Neural cell (in vitro differentiated cells): ENCODE measurements around the gene MGAT5. TPM values are rescaled to one million over a fixed set of nuclear protein-coding genes. Genes with fewer than 3 reads are reported as not detected.

Experiments
- H2AFZ ChIP-seq: fragments of 200-600, 300-800 bp; sonication (generic), shearing (Covaris generic); 2 replicates; pipeline ENCODE4 v1.6.0; 2014; ENCODE audit warnings: low read depth, mild to moderate bottlenecking, antibody characterized with exemption, low read length, moderate library complexity
- H3F3A ChIP-seq: fragments of 200-600 bp; shearing (Covaris generic); 2 replicates; pipeline ENCODE4 v1.6.1; 2016; ENCODE audit warnings: mild to moderate bottlenecking, moderate library complexity, mixed read lengths, antibody characterized with exemption, low read length; ENCODE audit not compliant: insufficient read depth, poor library complexity, severe bottlenecking
- H3K27ac ChIP-seq: fragments of 200-600, 300-800 bp; sonication (generic), shearing (Covaris generic); 2 replicates; pipeline ENCODE4 v1.5.1; 2014; ENCODE audit warnings: mild to moderate bottlenecking, low read length, moderate library complexity
- H3K27me3 ChIP-seq: fragments of 300-800, 200-600 bp; sonication (generic), shearing (Covaris generic); 2 replicates; pipeline ENCODE4 v1.6.0; 2014; ENCODE audit warnings: mild to moderate bottlenecking, low read depth, low read length, moderate library complexity; ENCODE audit not compliant: insufficient read depth
- H3K36me3 ChIP-seq: fragments of 300-800, 200-600 bp; sonication (generic), shearing (Covaris generic); 2 replicates; pipeline ENCODE4 v1.5.1; 2014; ENCODE audit warnings: mild to moderate bottlenecking, antibody characterized with exemption, low read length, moderate library complexity; ENCODE audit not compliant: insufficient read depth
- H3K4me2 ChIP-seq: fragments of 300-800, 200-600 bp; sonication (generic), shearing (Covaris generic); 2 replicates; pipeline ENCODE4 v1.6.0; 2014; ENCODE audit warnings: mild to moderate bottlenecking, low read length
- H3K4me3 ChIP-seq: fragments of 300-800, 200-600 bp; sonication (generic), shearing (Covaris generic); 2 replicates; pipeline ENCODE4 v1.5.1; 2014; ENCODE audit warnings: mild to moderate bottlenecking, low read length, moderate library complexity
- H3K79me2 ChIP-seq: fragments of 200-600 bp; shearing (Covaris generic); replicated peaks from 2 replicates; pipeline ENCODE4 v1.6.0; 2014; ENCODE audit warnings: mild to moderate bottlenecking, low read length, moderate library complexity; ENCODE audit not compliant: insufficient read depth
- H3K9ac ChIP-seq: fragments of 300-800, 200-600 bp; sonication (generic), shearing (Covaris generic); 2 replicates; pipeline ENCODE4 v1.6.1; 2016; ENCODE audit warnings: mild to moderate bottlenecking, low read length, mixed read lengths
- H3K9me2 ChIP-seq: fragments of 200-600 bp; shearing (Covaris generic); 2 replicates; pipeline ENCODE4 v1.6.1; 2016; ENCODE audit warnings: mild to moderate bottlenecking, low read length, mixed read lengths; ENCODE audit not compliant: insufficient read depth
- H3K9me3 ChIP-seq: fragments of 200-600, 300-800 bp; sonication (generic), shearing (Covaris generic); 2 replicates; pipeline ENCODE4 v1.6.1; 2016; ENCODE audit warnings: mild to moderate bottlenecking, mixed run types, low read length, moderate library complexity, mixed read lengths
- H4K20me1 ChIP-seq: fragments of 200-600 bp; shearing (Covaris generic); 2 replicates; pipeline ENCODE4 v1.6.1; 2016; ENCODE audit warnings: mild to moderate bottlenecking, mixed run types; ENCODE audit not compliant: insufficient read depth
- CTCF ChIP-seq: fragments of 450-650 bp; IDR thresholded peaks from 2 replicates; pipeline ENCODE4 v1.5.1; 2014; ENCODE audit warnings: antibody characterized with exemption, mild to moderate bottlenecking, moderate library complexity; ENCODE audit not compliant: poor library complexity, severe bottlenecking
- EP300 ChIP-seq: fragments of 450-650 bp; conservative IDR thresholded peaks from 2 replicates; pipeline ENCODE4 v1.6.1; 2014; ENCODE audit warnings: antibody characterized with exemption, mild to moderate bottlenecking, moderate library complexity; ENCODE audit not compliant: poor library complexity, severe bottlenecking
- EZH2 ChIP-seq: fragments of 200-600, 300-800 bp; shearing (Covaris generic), sonication (generic); IDR thresholded peaks from 2 replicates; pipeline ENCODE4 v1.6.1; 2014; ENCODE audit warnings: antibody characterized with exemption, low read length, borderline replicate concordance, mild to moderate bottlenecking; ENCODE audit not compliant: insufficient read depth, poor library complexity, severe bottlenecking
- MXI1 ChIP-seq: fragments of 450-650 bp; conservative IDR thresholded peaks from 2 replicates; pipeline ENCODE4 v1.6.1; 2014; ENCODE audit warnings: antibody characterized with exemption, mild to moderate bottlenecking; ENCODE audit not compliant: poor library complexity, severe bottlenecking
- POLR2AphosphoS5 ChIP-seq: IDR thresholded peaks from 2 replicates; pipeline ENCODE4 v1.6.1; 2012
- RAD21 ChIP-seq: fragments of 450-650 bp; conservative IDR thresholded peaks from 2 replicates; pipeline ENCODE4 v1.6.1; 2014; ENCODE audit warnings: antibody characterized with exemption, mild to moderate bottlenecking, moderate library complexity
- REST ChIP-seq: IDR thresholded peaks from 2 replicates; pipeline ENCODE4 v1.6.1; 2012; ENCODE audit warnings: borderline replicate concordance
- SMC3 ChIP-seq: fragments of 450-650 bp; conservative IDR thresholded peaks from 2 replicates; pipeline ENCODE4 v1.6.1; 2014; ENCODE audit warnings: antibody characterized with exemption, mild to moderate bottlenecking, moderate library complexity; ENCODE audit not compliant: poor library complexity
- TAF1 ChIP-seq: IDR thresholded peaks from 2 replicates; pipeline ENCODE4 v1.6.1; 2012; ENCODE audit warnings: low read depth
- polyA plus RNA-seq: library from polyadenylated mRNA; depleted of rRNA; stranded (reverse); fragments of >200 nt; gene quantifications from 2 replicates; pipeline ENCODE4 v1.2.3, GENCODE V29; 2014

MGAT5 gene
- polyA plus RNA-seq, 1 donor from 2014 or later, result 40.9 TPM

GRCh38 chr2:134379293-134379692 is 125.4 kb downstream of the MGAT5 start:
- Histone ChIP-seq H3K4me3 (no peak overlapping the region), H3K9me2 (no peaks in the 10 kb centered on the region), H3K9ac (no peak overlapping the region), H3K36me3 (no peaks in the 10 kb centered on the region), H3F3A (no peaks in the 10 kb centered on the region), H3K79me2 (no peaks in the 10 kb centered on the region), H3K4me2 (no peak overlapping the region), H4K20me1 (no peaks in the 10 kb centered on the region), H2AFZ (no peak overlapping the region), H3K9me3 (no peaks in the 10 kb centered on the region), H3K27me3 (no peaks in the 10 kb centered on the region), H3K27ac (no peak overlapping the region)
- TF ChIP-seq SMC3, result no peak
- TF ChIP-seq POLR2AphosphoS5, result no peak
- no peak for TF ChIP-seq EP300
- TF ChIP-seq RAD21, result no peak
- no peak for TF ChIP-seq REST
- no peak for TF ChIP-seq EZH2
- no peak for TF ChIP-seq CTCF
- no peak for TF ChIP-seq TAF1
- TF ChIP-seq MXI1, result no peak

- Histone ChIP-seq H4K20me1 (no peaks in the 10 kb centered on the region), H3K79me2 (no peaks in the 10 kb centered on the region), H3K9ac (no peak overlapping the region), H3F3A (no peaks in the 10 kb centered on the region), H3K36me3 (no peaks in the 10 kb centered on the region), H2AFZ (no peak overlapping the region), H3K9me3 (no peaks in the 10 kb centered on the region), H3K27ac (no peak overlapping the region), H3K9me2 (no peaks in the 10 kb centered on the region), H3K27me3 (no peaks in the 10 kb centered on the region), H3K4me3 (no peak overlapping the region), H3K4me2 (no peak overlapping the region)
- TF ChIP-seq SMC3, result no peak
- TF ChIP-seq REST, result no peak
- no peak for TF ChIP-seq RAD21
- no peak for TF ChIP-seq MXI1
- TF ChIP-seq CTCF, result no peak
- no peak for TF ChIP-seq EZH2
- no peak for TF ChIP-seq POLR2AphosphoS5
- no peak for TF ChIP-seq TAF1
- TF ChIP-seq EP300, result no peak
Observed at GRCh38 chr2:134379722-134380121, 125.8 kb downstream of the MGAT5 start.
